ENCODE results near the gene AGPAT4. TPM values are rescaled to one million over a fixed set of nuclear protein-coding genes. Genes with fewer than 3 reads are reported as not detected.

AGPAT4 gene
- total RNA-seq, 2 donors from 2014 or later, result 61.0 to 61.1 TPM

- no peaks in the 10 kb centered on the region for H3K27me3 ChIP-seq (ENCODE audit: control insufficient read depth, insufficient read depth, low read length, poor library complexity, severe bottlenecking)
- Mint-ChIP-seq H3K27me3 (ENCODE audit: insufficient read depth) (no peaks in the 10 kb centered on the region), H3K27ac (no peak overlapping the region), H3K4me3 (no peak overlapping the region), H3K36me3 (ENCODE audit: low read depth) (peaks cover 77% of the 10 kb centered on the region), H3K4me1 (peaks cover 32% of the 10 kb centered on the region), H3K9me3 (no peaks in the 10 kb centered on the region)
- DNase-seq, result no peak
- WGBS, 2 experiments (ENCODE audit: insufficient coverage in 1 of 2, insufficient read length in 1 of 2), result 94% methylated on average over 6 of the region's 6 CpGs; no CpG with 5 or more reads in 1 of the 2 experiments
- H3K27ac ChIP-seq (ENCODE audit: low read depth, low read length), result no peak overlapping the region
- no peak overlapping the region for H3K4me3 ChIP-seq (ENCODE audit: low read length)
- H3K4me1 ChIP-seq (ENCODE audit: control insufficient read depth, insufficient read depth, low read length), result no peaks in the 10 kb centered on the region
- no peaks in the 10 kb centered on the region for H3K9me3 ChIP-seq (ENCODE audit: control insufficient read depth, low read length)
- no peak for TF ChIP-seq CTCF (conservative IDR thresholded peaks at IDR 0.05)
- H3K36me3 ChIP-seq (ENCODE audit: control insufficient read depth, insufficient read depth, low read length), result peaks cover 84% of the 10 kb centered on the region
- H3K9ac ChIP-seq (ENCODE audit: extremely low read depth, low read length, poor library complexity, severe bottlenecking), result no peak overlapping the region
Measured at GRCh38 chr6:161265554-161265953, 8.3 kb downstream of the AGPAT4 start.

DNA sequence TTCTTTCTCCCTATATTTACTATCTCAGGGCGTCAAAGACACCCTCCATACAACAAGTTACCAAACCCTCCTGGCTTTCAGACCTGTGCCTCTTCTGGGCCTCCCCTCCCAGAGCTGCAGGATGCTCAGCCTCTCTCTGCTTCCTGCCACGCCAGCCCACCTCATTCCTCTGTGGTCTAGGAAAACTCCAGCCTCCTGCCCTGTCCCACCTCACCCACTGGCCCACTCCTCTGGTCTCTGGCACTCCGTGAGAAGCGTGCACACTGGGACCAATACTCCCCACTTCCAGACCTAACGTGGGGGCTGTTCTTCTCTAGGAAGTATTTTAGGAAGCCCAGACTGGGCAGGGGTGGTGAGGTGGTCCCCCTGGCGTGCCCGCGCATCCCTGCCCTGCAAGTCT, 9.7 kb downstream of the AGPAT4 start:
- 80 to 95% methylated on average over 1 to 8 of the region's 8 CpGs for WGBS, 2 experiments (ENCODE audit: insufficient coverage in 1 of 2, insufficient read length in 1 of 2)
- peak overlapping the region; percentile 35 for H3K27ac Mint-ChIP-seq
- no peak overlapping the region for H3K27ac ChIP-seq (ENCODE audit: low read depth, low read length)

GRCh38 chr6:161261816-161262215, 12.0 kb downstream of the AGPAT4 start:
- Mint-ChIP-seq H3K36me3 (ENCODE audit: low read depth) (peaks cover 76% of the 10 kb centered on the region), H3K9me3 (no peaks in the 10 kb centered on the region), H3K4me1 (peaks cover 26% of the 10 kb centered on the region), H3K4me3 (no peak overlapping the region), H3K27me3 (ENCODE audit: insufficient read depth) (no peaks in the 10 kb centered on the region), H3K27ac (no peak overlapping the region)
- Histone ChIP-seq H3K27me3 (ENCODE audit: control insufficient read depth, insufficient read depth, low read length, poor library complexity, severe bottlenecking) (no peaks in the 10 kb centered on the region), H3K4me3 (ENCODE audit: low read length) (no peak overlapping the region), H3K27ac (ENCODE audit: low read depth, low read length) (no peak overlapping the region), H3K4me1 (ENCODE audit: control insufficient read depth, insufficient read depth, low read length) (peaks cover under 1% of the 10 kb centered on the region), H3K9me3 (ENCODE audit: control insufficient read depth, low read length) (no peaks in the 10 kb centered on the region), H3K9ac (ENCODE audit: extremely low read depth, low read length, poor library complexity, severe bottlenecking) (no peak overlapping the region), H3K36me3 (ENCODE audit: control insufficient read depth, insufficient read depth, low read length) (peaks cover 78% of the 10 kb centered on the region)
- no peak for TF ChIP-seq CTCF (conservative IDR thresholded peaks at IDR 0.05)
- 97 to 100% methylated on average over 3 of the region's 3 CpGs for WGBS, 2 experiments (ENCODE audit: insufficient coverage in 1 of 2, insufficient read length in 1 of 2)
- no peak for DNase-seq

More for the DNA sequence above, 9.7 kb downstream of the AGPAT4 start:
- TF ChIP-seq CTCF (conservative IDR thresholded peaks at IDR 0.05), result no peak
- H3K9me3 Mint-ChIP-seq, result no peaks in the 10 kb centered on the region
- no peaks in the 10 kb centered on the region for H3K27me3 Mint-ChIP-seq (ENCODE audit: insufficient read depth)
- H3K4me3 Mint-ChIP-seq, result no peak overlapping the region
- H3K4me1 Mint-ChIP-seq, result peaks cover 25% of the 10 kb centered on the region
- Histone ChIP-seq H3K27me3 (ENCODE audit: control insufficient read depth, insufficient read depth, low read length, poor library complexity, severe bottlenecking) (no peaks in the 10 kb centered on the region), H3K36me3 (ENCODE audit: control insufficient read depth, insufficient read depth, low read length) (peaks cover 85% of the 10 kb centered on the region), H3K9ac (ENCODE audit: extremely low read depth, low read length, poor library complexity, severe bottlenecking) (no peak overlapping the region), H3K4me3 (ENCODE audit: low read length) (no peak overlapping the region), H3K9me3 (ENCODE audit: control insufficient read depth, low read length) (no peaks in the 10 kb centered on the region), H3K4me1 (ENCODE audit: control insufficient read depth, insufficient read depth, low read length) (no peaks in the 10 kb centered on the region)
- peaks cover 79% of the 10 kb centered on the region for H3K36me3 Mint-ChIP-seq (ENCODE audit: low read depth)
- DNase-seq, result no peak
